Measurements from ENCODE around the gene SLC25A27.

The SLC25A27 gene

DNA sequence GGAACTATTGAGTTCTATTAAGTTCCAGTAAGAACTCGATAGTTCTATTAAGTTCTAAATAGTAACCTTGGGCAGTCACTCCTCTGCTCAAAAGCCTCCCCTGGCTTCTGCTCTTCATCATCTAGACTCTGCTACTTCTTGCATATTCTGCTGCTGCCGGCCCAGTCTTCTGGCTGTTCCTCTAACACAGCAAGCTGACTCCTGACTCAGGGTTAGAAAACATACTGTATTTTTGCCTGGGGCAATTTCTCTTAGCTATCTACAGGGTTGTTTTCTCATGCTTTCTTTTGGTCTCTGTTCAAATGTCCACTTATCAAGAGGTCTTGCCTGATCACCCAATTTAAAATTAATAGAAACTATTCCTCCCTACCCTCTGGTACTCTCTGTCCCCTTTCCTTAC is 14.6 kb downstream of the SLC25A27 start:
- no peak overlapping the region for H3K4me3 ChIP-seq (ENCODE audit: low read depth, low read length)
- H3K9me3 ChIP-seq (ENCODE audit: severe bottlenecking): no peaks in the 10 kb centered on the region
- H3K36me3 ChIP-seq: no peaks in the 10 kb centered on the region; the same call in 1 of the 2 replicates
- no peaks in the 10 kb centered on the region for H3K27me3 ChIP-seq (ENCODE audit: insufficient read depth, low read depth, severe bottlenecking)
- no peak overlapping the region for H3K27ac ChIP-seq
- DNase-seq: no peak
- TF ChIP-seq CTCF (IDR thresholded peaks at IDR 0.05; ENCODE audit: low read depth, low read length): no peak

DNA sequence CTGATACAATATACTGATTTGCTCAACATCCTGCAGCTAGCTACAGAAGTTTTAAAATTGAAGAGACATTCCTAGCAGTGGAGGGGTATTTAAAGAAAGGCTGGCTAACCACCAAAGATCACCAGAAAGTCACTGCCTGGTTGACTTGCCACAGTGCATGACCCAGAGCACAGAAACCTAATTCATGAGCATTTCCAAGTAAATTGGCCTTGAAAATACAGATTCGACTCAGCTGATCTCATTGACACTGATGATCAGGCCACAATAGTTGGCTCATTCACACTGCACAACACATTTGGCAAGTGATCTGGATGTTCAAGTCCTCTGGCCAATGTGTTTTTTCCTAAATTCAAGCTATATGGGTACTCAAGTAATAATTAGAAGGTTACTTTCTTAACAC is 21.6 kb downstream of the SLC25A27 start:
- TF ChIP-seq CTCF (IDR thresholded peaks at IDR 0.05; ENCODE audit: low read depth, low read length): no peak
- Histone ChIP-seq H3K36me3 (no peaks in the 10 kb centered on the region; the same call in none of the 2 replicates), H3K9me3 (ENCODE audit: severe bottlenecking) (no peaks in the 10 kb centered on the region), H3K27me3 (ENCODE audit: insufficient read depth, low read depth, severe bottlenecking) (no peaks in the 10 kb centered on the region), H3K27ac (no peak overlapping the region), H3K4me3 (ENCODE audit: low read depth, low read length) (no peak overlapping the region)
- DNase-seq: no peak

DNA sequence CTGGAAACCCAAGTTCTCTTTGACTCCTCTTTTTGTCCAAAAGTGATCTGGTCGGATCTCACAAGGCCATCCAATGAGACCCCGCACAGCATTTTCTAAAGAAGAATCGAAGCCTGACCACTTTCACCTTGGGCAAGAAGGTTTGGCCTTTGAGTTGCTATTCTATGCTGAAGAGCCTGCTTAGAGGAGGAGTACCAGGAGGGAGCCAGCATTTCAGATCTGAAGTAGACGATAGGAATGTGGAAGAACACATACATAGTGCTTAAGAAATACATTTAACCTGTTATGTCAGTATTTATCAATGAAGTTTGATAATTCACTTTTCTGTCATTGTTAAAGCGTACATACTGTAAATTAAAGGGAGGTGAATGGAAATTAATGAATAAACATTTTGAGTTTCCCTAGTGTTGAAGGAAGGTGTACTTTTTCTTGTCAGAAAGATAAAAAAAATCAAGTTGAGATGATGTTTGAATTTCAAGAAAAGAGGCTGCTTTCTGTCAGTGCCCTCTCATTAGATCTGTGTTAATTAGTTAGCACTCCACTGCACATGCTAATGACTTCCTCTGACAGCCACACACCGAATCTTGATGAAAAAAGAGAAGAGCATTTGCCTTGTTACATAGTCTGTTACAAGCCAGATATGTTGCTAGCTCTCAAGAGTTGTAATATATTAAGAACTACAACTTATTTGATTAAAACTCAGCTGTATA is 24.0 kb downstream of the SLC25A27 start:
- no peak for TF ChIP-seq CTCF (IDR thresholded peaks at IDR 0.05; ENCODE audit: low read depth, low read length)

DNA sequence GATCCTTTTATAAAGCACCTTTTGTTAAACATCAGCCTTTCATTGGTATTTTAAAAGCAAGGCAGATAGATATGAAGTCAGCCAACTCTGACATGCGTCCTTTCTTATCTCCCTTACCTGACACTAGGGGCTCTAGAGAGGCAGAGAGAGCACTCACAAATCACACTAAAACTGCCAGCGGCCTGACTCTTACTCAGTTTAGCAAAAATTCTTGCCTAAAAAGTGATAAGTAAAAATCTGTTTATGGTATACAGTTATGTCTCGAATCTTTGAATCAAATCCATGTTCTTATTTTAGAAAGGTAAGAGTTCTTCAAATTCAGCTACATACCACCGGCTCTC is 24.5 kb downstream of the SLC25A27 start:
- Histone ChIP-seq H3K27me3 (ENCODE audit: insufficient read depth, low read depth, severe bottlenecking) (no peaks in the 10 kb centered on the region), H3K4me3 (ENCODE audit: low read depth, low read length) (no peak overlapping the region), H3K27ac (no peak overlapping the region), H3K36me3 (no peaks in the 10 kb centered on the region; the same call in 1 of the 2 replicates), H3K9me3 (ENCODE audit: severe bottlenecking) (no peaks in the 10 kb centered on the region)
- DNase-seq: no peak
- TF ChIP-seq CTCF (IDR thresholded peaks at IDR 0.05; ENCODE audit: low read depth, low read length): peak; percentile 68

More for the DNA sequence above, 24.0 kb downstream of the SLC25A27 start:
- Histone ChIP-seq H3K9me3 (ENCODE audit: severe bottlenecking) (no peaks in the 10 kb centered on the region), H3K27ac (no peak overlapping the region), H3K27me3 (ENCODE audit: insufficient read depth, low read depth, severe bottlenecking) (no peaks in the 10 kb centered on the region), H3K4me3 (ENCODE audit: low read depth, low read length) (no peak overlapping the region), H3K36me3 (no peaks in the 10 kb centered on the region; the same call in 1 of the 2 replicates)
- no peak for DNase-seq

DNA sequence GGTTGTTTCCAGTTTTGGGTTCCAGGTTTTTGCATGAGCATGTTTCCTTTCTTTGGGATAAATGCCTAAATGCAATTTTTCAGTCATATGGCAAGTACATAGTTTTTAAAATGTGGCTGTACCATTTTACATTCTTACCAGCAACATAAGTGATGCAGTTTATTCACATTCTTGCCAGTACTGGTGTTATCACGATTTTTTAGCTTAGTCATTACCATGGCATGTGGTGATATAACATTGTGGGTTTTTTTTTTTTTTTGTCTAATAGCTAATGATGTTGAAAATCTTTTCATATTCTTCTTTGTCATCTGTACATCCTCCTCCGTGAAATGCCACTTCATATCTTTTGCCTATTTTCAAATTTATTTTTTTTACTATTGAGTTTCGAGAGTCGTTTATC is 32.0 kb downstream of the SLC25A27 start:
- no peak for TF ChIP-seq CTCF (IDR thresholded peaks at IDR 0.05; ENCODE audit: low read depth, low read length)

GRCh38 chr6:46687619-46688097 is 34.9 kb downstream of the SLC25A27 start, which contains the start of gene TDRD6:
TDRD6 (plus strand) TSS chr6:46687885; CDS start chr6:46688129, 244 bp downstream.
- Histone ChIP-seq H3K4me3 (ENCODE audit: low read depth, low read length) (no peak within 1 kb of the TSS), H3K36me3 (no peaks in the 10 kb centered on the region), H3K27ac (no peak within 1 kb of the TSS), H3K9me3 (ENCODE audit: severe bottlenecking) (no peaks in the 10 kb centered on the region), H3K27me3 (ENCODE audit: insufficient read depth, low read depth, severe bottlenecking) (no peaks in the 10 kb centered on the region)
- no peak for DNase-seq
- TF ChIP-seq CTCF (IDR thresholded peaks at IDR 0.05; ENCODE audit: low read depth, low read length): no peak

More for the DNA sequence above, 32.0 kb downstream of the SLC25A27 start:
- no peaks in the 10 kb centered on the region for H3K9me3 ChIP-seq (ENCODE audit: severe bottlenecking)
- no peak overlapping the region for H3K4me3 ChIP-seq (ENCODE audit: low read depth, low read length)
- no peak overlapping the region for H3K27ac ChIP-seq
- no peaks in the 10 kb centered on the region for H3K27me3 ChIP-seq (ENCODE audit: insufficient read depth, low read depth, severe bottlenecking)
- DNase-seq: no peak
- H3K36me3 ChIP-seq: no peaks in the 10 kb centered on the region

All from WERI-Rb-1 (cell line).